Suppressor macrophage treated with lipopolysaccharide for 1 hour (primary cell): ENCODE measurements around the gene FILIP1L.

Experiments used
- DNase-seq, 3 donors: peaks; one replicate each; pipeline ENCODE4 v3.0.0-alpha.2; 2020 to 2022

The FILIP1L gene

DNA sequence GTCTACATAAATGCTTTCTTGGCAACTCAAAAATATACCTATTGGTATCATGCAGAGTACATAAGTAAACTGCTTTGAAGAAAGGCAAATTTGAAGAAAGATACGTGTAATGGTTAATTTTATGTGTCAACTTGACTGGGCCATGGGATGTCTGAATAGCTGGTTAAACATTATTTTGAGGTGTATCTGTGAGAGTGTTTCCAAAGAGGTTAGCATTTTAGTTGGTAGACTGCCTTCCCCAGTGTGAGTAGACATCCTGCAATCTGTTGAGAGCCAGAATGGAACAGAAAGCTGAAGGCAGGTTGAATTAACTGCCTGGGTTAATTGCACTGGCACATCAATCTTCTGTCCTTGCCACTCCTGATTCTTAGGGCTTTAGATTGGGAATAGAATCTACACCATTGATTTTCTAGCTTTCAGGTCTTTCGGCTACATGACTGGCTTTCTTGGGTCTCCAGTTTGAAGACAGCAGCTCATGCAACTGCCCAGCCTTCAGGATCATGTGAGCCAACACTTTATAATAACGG, 198.3 kb downstream of the FILIP1L start:
- no peak for DNase-seq

DNA sequence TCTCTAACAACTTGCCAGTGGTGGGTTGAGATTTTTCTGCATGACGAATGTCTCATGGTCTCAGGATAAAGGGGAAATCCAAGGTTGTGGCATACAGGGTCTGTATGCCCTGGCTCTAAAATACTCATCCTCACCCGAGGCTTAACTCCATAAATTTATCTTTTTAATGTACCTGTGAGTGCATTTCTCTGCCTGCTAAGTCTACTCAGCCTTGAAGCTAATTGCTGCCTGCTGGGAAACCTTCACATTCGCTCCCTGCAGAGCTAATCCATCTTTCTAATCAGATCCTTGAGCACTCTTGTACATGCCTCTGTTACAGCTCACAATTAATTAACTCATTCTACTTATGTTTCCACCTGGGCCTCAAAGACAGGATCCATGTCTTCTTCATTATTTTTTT, 202.9 kb downstream of the FILIP1L start:
- DNase-seq = no peak

DNA sequence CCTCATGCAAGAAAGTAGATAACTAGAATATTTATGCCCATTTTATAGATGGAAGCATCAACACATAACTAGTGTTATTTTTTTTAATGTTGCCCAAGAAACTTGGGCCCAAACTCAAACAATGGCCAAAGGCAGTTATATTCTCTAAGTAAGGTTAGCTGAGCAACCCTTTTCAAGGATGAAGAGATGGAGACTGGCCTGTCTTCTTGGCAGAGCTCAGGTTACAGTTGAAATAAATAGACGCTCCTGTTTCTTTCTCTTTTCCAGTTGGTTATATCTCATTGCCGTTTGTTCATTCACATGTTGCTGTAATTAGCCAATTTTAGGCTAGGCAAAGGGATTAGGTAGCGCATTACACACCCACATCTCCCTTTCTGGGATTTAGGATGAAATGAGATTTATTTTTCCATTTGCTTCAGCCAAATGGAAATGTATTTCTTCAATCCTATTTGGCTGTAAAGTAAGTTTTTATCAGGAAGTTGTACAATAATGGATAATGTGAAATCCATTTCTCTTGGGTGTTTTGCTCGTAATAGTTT, 203.5 kb downstream of the FILIP1L start:
- DNase-seq = no peak

DNA sequence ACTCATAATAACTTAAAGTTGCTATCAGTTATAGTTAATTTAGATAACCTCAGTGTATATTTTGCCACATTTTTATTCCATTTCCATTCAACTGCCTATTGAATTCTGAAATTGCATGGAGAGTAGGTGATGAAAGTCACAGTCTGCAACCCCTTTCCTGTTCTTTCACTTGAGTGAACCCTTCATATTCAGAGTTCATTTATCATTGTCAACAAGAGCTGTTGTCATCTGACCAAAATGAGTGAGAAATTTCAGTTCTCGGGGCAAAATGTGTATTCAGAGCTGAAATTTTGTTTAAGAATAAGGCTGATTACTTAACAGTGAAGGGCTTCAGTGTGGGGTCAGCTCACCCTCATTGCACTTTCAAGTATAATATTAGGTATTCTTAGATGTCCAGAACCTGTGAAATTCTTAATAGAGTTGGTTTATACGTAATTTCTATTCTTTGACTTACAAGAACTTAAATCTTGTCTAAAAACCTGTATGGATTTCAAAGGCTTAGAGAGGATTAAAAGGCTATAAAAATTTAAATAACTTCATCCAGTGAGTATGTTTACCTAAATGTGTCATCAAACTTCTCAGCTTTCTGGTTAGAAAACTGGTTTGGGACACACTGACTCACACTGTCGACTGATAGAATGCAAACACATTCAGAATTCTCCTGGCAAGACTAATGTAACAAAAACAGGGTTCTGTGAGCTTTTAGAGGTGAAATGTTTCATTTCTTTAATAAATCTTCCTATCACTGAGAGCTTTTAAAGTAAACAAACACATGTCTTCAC, 204.4 kb downstream of the FILIP1L start:
- no peak for DNase-seq

DNA sequence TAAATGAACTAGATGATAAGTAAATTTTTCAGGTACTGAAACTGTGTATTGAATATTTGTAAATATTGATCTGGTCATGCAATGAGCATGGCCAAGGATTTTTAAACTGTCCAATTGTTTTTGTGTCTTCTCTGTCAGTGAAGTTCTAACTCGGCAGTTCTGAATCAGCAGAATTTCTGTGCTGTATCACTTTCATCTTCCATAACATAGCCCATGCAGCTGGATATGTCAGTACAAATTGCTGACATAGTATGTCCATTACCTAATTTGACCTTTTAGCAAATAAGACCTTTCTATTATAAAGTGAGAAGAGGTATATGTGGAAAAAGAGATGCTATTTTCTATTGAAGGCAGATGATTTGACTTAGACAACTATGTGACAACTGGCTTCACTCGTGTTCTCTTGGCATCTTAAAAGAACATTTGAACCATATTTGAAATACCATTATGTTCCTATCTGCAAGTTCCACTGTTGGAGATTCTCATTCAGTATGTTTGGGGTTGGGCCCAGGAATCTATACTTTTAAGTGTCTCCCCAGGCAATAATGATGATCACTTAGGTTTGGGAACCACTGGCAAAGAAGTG, 206.2 kb downstream of the FILIP1L start:
- no peak for DNase-seq

DNA sequence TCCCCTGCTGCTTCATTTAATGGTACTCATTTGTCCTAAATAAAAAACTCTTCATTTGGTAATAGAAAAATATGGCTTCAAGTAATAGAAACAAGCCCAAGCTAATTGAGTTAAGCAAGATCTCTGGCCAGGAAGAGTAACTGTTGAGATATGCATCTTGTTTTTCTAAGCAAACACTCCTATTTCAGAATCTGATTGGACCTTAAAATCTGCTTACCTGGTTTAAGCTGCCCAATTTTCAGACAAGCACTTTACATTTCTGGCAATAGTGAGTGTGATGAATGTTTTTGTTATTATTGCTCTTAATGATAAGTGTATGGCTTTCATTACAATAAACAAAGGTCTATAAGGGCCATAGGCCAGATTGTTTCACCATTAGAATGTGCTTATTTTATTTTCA, 210.4 kb downstream of the FILIP1L start:
- DNase-seq = no peak

DNA sequence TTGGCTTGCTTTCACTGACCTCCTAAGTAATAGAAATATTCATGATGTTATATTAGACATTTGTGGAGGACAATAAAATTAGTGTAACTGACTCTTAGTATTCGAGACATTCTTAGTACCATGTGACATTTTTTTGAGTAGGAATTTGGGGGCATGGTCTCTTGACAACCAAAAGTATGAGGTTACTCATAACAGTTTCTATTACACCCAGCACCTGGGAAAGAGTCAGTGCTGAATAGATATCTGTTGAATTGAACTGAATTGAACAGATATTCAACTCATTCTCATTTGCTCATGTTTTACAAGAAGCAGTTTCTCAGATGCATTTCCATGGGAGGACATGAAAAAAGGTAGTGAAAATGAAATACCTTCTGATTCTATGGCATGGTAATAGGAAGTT, 212.2 kb downstream of the FILIP1L start:
- DNase-seq = no peak

DNA sequence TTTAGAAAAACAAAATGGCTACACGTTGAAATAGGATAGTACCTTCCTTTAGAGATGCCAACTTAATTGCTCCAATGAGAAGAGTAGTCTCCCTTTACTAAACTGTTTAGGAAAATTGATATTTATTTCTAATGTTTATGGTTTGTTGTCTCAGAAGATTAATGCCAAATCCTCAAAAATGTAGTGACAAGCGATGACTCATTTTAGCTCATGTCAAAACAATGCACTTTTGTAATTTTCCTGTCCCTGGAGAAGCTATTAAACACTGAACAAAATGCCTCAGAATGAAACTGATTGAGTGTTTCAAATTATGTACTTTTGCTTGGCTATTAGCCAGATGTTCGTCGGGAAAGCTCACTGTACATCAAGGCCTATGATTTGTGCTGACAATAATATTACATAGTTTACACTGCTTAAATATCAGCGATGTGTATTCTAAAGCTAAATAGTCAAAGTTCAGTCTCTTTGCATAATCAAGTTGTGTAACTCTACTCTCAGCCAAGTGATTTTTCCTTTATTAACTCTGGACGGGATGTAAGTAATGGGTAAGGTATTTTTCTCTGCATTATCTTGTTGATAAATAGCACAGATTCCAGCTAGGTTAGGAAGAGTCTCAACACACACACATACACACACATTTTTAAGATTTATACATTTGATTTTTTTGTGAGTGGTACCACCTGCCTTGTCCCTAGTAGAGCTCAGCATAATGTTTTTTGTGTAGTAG, 212.9 kb downstream of the FILIP1L start:
- DNase-seq = peak; percentile 82 to 97 (median 96)

DNA sequence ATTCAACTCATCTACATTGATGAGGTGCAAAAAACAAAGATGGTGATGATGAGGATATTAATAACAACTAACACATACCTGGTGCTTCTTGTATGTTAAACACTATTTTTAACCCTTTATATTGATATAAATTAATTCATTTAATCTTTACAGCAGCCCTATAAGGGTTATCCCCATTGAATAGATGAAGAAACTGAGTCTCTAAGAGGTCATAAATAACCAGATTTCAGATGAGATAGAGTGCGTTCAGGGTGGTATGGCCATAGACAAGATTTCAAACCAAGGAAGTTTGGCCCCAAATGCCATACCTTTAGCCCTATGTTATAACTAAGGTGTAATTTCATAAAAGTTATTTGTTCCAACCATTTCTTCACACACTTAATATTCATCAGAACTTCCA, 214.1 kb downstream of the FILIP1L start:
- DNase-seq = no peak

DNA sequence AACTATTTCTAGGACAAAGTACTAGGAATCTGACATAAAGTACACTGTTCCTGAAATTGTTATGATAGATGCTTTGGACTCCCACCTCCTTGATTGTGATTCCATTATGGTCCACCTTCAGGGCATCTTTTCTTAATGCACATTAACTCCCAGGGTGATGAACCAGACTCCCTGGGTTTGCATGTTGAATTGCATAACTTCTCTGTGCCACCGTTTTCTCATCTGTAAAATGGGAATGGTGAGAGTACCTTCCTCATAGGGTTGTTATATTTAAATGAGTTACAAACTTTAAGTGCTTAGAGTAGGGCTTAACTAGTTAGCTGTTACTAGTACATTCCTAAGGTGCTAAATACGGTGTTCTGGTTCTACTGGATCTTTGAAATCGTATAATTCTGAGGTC, 214.7 kb downstream of the FILIP1L start:
- DNase-seq = no peak

DNA sequence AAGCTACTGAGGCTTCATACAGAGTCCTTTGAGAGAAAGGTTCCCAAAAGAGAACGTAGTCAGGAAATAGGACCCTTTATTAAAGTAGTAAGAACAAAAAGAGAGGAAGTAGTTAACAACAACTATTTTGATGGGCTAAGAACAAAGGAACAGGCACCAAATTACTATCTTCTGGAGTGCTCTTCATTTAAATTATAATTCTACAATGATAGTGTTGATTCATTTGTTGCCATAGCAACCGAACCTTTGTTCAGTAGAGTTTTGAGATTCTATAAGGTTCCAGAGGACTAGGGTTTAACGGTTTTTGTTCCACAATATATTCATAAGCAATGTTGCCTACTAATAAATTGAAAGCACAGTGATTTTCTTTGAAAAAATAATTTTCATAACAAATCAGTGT, 217.8 kb downstream of the FILIP1L start:
- DNase-seq = peak in 2 of 3 donors; percentile 23 to 25

DNA sequence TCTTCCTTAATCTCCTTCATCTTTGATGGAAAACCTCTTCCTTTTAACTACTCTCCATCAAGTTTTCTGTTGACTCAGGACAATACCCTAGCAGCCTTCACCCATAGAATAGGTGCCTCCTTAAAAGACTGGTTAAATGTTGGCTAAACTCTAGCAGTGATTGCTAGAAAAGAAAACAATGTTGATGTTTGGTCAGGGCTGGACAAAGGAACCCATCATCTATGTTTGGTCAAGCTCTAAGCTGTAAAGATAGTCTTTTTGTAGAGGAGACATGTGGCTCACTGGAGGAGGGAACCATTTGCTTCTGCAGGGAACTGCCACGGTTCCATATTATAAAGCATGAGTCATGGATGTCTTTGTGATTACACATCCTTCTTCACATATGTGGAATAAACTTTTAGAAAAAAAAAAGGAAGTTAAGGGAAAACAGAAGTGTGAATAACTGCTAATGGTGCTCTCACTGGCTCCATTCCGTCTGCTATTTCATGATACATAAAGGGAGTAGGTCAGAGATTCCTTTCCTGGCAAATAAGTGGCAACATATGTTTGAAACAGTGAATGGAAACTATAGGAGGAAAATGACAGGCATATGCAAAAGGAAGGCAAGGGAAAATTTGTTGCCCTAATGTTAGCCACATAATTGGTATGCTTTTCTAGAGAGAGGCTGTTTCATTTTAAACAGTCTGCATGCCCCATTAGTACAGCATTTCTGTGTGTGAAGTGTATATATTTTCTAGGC, 218.4 kb downstream of the FILIP1L start:
- peak; percentile 77 to 98 (median 94) for DNase-seq

DNA sequence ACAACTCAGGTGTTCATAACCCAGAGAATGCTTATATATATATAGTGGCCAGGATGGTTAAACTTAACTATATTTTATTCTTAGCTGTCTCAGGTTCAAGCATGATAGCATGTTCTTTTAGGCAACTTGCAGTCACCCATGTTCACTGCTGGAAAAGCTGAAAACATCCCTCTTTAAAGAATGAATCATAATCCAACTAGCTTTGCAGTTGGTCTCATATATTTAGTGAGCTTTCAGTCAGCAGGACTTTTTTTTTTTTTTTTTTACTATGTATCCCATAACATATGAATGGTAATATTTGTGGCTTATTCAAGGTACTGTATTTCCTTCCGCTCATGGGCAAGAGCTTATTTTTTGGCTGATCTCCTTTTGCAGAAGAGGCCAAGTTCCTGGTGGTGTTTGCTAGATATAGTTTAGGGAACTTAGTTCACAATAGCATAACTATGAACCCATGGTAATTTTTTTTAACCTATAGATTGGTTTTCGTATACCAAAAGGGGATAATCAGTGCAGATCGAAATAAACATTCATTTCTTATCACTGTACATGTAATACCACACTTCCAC, 219.1 kb downstream of the FILIP1L start:
- DNase-seq = peak in 2 of 3 donors; percentile 46 to 51

DNA sequence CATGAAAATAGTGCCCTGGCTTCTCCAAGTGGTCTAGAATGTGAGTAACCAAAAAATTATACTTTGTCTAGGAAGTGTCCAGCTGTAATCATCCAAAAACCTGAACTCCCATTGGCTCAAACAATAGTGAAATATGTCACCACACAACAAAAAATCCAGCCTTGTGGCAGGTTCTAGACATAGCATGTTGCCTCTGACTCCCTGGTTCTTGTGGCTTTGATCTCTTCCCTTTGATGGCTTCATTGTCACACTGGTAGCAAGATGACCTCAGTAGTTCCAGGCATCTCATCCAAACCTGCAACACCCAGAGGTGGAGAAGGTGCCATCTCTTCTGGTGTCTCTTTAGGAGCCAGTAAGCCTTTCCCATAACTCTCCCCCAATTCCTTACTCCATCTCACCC, 222.0 kb downstream of the FILIP1L start:
- DNase-seq = peak in 1 of 3 donors; percentile 12

DNA sequence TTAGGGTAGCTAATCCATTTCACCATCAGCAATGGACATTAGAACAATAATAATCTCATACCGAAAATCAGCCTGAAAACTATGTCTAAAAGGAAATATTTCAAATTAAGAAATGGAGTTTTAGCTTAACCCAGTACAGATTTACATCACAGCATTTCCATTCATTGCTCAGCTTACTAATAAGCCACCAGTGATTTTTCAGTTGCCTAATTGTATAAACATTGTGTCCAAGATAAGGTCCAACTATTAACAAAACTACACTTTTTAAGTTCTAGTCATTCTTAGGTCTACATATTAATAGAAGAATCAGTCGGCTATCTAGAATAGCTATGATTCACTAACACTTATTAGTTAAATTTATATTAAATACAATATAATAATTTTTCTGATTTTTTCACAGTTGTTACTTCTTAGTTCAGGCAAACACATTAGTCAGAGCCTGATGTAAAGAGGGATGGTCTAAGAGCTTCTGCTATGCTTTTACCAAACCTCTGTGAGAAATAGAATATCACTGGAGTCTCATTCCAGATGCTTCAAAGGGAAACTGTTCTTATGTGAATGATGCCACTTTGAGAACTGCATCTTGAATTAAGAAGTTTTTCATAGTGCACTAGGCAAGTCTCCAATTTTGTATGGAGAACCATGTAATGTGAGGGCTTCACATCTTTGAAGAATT, 222.6 kb downstream of the FILIP1L start:
- no peak for DNase-seq

DNA sequence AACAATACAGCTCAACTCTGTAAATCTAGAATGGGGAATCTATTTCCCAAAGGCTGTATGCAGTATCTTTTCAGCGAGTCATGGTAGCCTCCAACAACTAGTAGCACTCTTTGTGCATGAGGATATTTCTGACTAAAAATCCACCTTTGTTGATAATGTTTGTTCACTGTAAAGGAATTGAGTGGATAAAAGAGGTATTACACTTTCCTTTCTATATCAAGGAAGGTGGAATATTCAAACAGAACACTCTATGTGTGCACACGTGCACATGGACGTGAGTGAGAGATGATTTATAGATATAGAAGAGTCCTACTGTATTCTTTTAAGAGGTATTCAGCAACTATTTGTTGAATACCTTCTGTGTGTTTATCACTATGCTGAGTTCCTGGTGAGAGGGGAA, 228.4 kb downstream of the FILIP1L start:
- no peak for DNase-seq

DNA sequence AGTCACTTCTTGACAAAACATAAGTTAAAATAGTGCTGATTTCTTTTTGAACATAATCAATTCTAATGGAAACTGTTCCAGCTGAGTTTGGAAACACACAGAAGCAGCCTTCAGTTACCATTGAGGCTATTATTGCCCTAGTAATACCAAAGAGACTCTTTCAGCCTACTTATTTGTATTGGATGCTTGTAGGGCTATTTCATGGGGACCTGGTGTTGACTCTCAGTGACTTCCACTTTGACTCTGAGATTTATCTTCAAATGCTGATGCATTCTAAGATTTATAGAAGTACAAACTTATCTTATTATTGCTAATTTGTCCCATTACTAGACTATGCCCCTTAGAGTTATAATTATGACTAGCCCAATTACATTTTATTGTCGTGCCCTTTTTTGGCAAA, 229.2 kb downstream of the FILIP1L start:
- no peak for DNase-seq

DNA sequence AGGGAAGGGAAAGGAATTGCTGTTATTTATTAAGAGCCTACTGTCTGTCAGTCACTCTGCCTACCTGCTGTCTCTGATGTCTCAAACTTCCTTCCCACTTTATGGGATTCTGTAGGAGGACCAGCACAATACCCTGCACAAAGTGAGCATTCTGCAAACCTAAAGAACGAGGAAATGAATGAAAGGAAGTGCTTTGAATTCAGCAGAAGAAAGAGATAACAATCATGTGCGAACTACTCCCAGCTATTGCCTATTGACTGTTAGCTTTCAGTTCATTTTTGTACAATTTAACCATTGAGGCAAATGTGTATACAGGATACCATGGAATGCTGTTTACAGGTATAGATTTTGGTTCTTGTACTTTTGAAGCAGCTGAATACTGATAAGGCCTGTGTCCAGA, 229.8 kb downstream of the FILIP1L start:
- DNase-seq = no peak

DNA sequence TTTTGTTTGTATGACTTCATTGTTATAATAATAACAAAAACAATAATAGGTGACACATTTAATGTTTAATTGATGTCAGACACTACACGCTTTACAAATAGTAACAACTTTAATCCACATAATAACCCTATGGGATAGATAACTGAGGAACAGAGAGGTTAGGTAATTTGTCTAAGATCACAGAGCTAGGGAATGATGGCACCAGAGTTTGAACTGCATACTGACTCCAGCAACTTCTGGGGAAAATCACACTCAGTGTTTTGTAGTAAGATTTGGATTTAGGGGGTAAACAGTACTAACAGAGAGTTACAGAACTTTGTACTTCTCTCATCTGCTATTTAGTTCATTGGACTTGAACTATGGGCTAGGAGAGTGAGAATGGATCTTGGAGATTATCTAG, 230.6 kb downstream of the FILIP1L start:
- no peak for DNase-seq

DNA sequence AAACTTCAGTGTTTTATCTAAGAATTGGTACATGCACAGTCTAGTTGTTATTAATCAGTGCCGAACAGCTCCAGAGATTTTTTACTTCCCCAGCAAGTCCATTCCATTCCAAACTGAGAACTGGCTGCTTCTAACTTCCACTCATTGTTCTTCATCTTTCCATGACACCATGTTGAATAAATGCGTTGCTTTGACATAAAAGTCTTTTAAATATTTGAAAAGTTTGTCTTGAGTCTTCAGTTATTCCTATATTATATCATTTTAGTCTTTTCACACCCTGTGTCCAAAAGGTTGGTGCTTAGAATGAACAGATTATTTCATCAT, 231.2 kb downstream of the FILIP1L start:
- DNase-seq = no peak

DNA sequence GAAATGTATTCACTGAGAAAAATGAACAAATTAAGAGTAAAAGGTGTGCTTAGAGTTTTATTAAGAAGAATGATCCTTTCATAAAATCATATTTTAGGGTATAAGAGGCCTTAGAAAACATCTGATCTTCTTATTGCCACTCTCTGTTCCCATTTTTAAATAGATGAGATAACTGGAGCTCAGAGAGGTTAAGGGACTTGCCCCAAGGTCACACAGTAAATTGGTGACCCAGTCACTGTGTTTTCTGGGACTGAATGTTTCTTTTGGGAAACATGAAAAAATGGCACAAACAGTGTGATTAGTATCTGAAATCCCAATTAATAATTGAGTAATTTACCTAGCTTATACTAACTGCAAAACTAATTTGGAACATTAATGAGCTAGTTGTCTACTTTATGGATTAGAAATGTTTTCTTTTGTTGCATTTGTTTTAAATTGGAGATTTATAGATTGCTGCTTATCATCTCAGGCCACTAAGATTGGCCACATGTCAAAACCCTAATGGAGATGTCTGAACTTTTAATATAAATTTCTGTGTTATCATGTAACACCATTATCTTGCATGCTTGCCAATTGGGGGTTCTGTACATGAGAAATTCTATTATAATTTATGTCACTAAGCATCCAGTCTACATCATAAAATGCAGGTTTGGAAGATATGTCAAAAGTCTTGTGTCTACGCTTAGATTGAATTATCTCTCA, 231.7 kb downstream of the FILIP1L start:
- no peak for DNase-seq
